ENCODE results near the gene FAM229A. TPM values are rescaled to one million over a fixed set of nuclear protein-coding genes. Genes with fewer than 3 reads are reported as not detected.

Gene FAM229A
- total and polyA plus RNA-seq, 2 experiments from 2014 or later = 3.6 to 4.2 TPM

GRCh38 chr1:32363713-32364112, 1.4 kb upstream of the FAM229A start:
- TF ChIP-seq POLR2AphosphoS5 (IDR thresholded peaks at IDR 0.05; ENCODE audit: low read depth) = no peak
- no peak for TF ChIP-seq EZH2 (IDR thresholded peaks at IDR 0.05; ENCODE audit: low read depth, unreplicated experiment)
- no peak for TF ChIP-seq STAT1 (IDR thresholded peaks at IDR 0.05; ENCODE audit: unreplicated experiment)
- no peak for TF ChIP-seq REST (IDR thresholded peaks at IDR 0.05; ENCODE audit: unreplicated experiment)
- no peak for TF ChIP-seq EZH2phosphoT487 (IDR thresholded peaks at IDR 0.05; ENCODE audit: unreplicated experiment)
- TF ChIP-seq JUNB (IDR thresholded peaks at IDR 0.05; ENCODE audit: unreplicated experiment) = no peak
- no peak for TF ChIP-seq NANOG (IDR thresholded peaks at IDR 0.05; ENCODE audit: borderline replicate concordance)
- TF ChIP-seq CTCF (conservative IDR thresholded peaks at IDR 0.05; ENCODE audit: low read depth in 2 of 2) = no peak
- TF ChIP-seq ZNF114 (CRISPR knock-in tag; IDR thresholded peaks at IDR 0.05) = no peak
- no peak for TF ChIP-seq CREB1 (CRISPR knock-in tag; IDR thresholded peaks at IDR 0.05; ENCODE audit: low read depth)
- no peak for TF ChIP-seq ETS1 (IDR thresholded peaks at IDR 0.05)
- no peak for TF ChIP-seq ZNF462 (CRISPR knock-in tag; IDR thresholded peaks at IDR 0.05)
- TF ChIP-seq ZNF331 (CRISPR knock-in tag; IDR thresholded peaks at IDR 0.05; ENCODE audit: low read depth) = no peak
- no peak overlapping the region for H2AFZ ChIP-seq

More at GRCh38 chr1:32363713-32364112, 1.4 kb upstream of the FAM229A start:
- H3K79me2 ChIP-seq (replicated peaks; ENCODE audit: insufficient read depth) = no peaks in the 10 kb centered on the region
- no peaks in the 10 kb centered on the region; the same call in 1 of the 2 replicates for H3K4me1 ChIP-seq (ENCODE audit: insufficient read depth)
- no peak for DNase-seq (ENCODE audit: low spot score)
- ATAC-seq = no peak
- no peak overlapping the region for H3K27ac ChIP-seq (ENCODE audit: low read depth)
- peaks cover 16% of the 10 kb centered on the region; the same call in 1 of the 2 replicates for H3K36me3 ChIP-seq (ENCODE audit: insufficient read depth)
- peaks cover 28% of the 10 kb centered on the region for H3K27me3 Mint-ChIP-seq (ENCODE audit: insufficient read depth, low read depth, poor library complexity)
- no peak overlapping the region for H3K27ac Mint-ChIP-seq
- no peak overlapping the region; the same call in 2 of the 3 replicates for H3K4me3 Mint-ChIP-seq
- H3K27me3 ChIP-seq (ENCODE audit: insufficient read depth) = peaks cover 39% of the 10 kb centered on the region
- peaks cover 7% of the 10 kb centered on the region for H3K4me1 Mint-ChIP-seq
- no peaks in the 10 kb centered on the region; the same call in 2 of the 3 replicates for H3K9me3 Mint-ChIP-seq
- H3K36me3 Mint-ChIP-seq (ENCODE audit: low read depth) = peaks cover 40% of the 10 kb centered on the region
- H3K4me3 ChIP-seq = no peak overlapping the region
- H4K20me1 ChIP-seq (replicated peaks; ENCODE audit: insufficient read depth) = no peaks in the 10 kb centered on the region; the same call in 1 of the 2 replicates
- peaks cover 11% of the 10 kb centered on the region; the same call in 1 of the 2 replicates for H3F3A ChIP-seq (replicated peaks; ENCODE audit: low read depth)
- H3K4me2 ChIP-seq = no peak overlapping the region
- H3K9me2 ChIP-seq (ENCODE audit: insufficient read depth) = no peaks in the 10 kb centered on the region

All from GM23338 (cell line).